SHP77 (cell line): ENCODE results near the gene TOM1L1.

Experiments used
- DNase-seq, 2 experiments: peaks; one replicate each; lab custom pipeline; 2025; lab: John Stamatoyannopoulos, UW

The TOM1L1 gene

GRCh38 chr17:54992797-54993639, 92.4 kb downstream of the TOM1L1 start:
- peak; percentile 50 to 55 for DNase-seq

- no peak for DNase-seq
Observed at GRCh38 chr17:54996441-54996840, 95.8 kb downstream of the TOM1L1 start.

GRCh38 chr17:55002458-55002857, 101.8 kb downstream of the TOM1L1 start:
- DNase-seq, result no peak

GRCh38 chr17:55004484-55004883, 103.8 kb downstream of the TOM1L1 start:
- no peak for DNase-seq

GRCh38 chr17:55005520-55005919, 104.9 kb downstream of the TOM1L1 start:
- DNase-seq, result peak in 1 of 2 experiments; percentile 7
